CD1c-positive myeloid dendritic cell (primary cell): Measurements from ENCODE around the gene ADGRD2.

ENCODE experiments used
- DNase-seq: peaks from one replicate; pipeline ENCODE4 v3.0.0-alpha.2; 2016; ENCODE audit errors: extremely low spot score

Gene ADGRD2

DNA sequence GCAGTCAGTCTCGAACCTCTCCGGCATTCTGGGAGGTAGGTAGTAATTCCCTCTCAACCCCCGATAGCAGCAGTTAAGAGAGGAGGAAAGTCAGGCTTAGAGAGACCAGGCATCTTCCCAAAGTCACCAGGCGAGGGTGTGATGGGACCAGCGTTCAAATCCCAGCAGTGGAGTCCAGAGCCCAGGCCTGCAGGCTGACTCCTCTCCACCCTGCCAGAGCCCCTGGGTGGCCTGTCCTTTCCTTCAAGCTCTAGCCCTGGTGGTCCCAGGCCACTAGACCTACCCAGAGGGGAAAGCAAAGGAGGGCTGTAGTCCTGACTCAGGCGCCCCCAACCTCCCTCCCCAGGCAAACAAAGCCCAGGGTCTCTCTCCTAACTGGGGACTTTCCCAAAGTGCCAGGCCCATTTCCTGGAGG is 61.2 kb downstream of the ADGRD2 start:
- DNase-seq = no peak

DNA sequence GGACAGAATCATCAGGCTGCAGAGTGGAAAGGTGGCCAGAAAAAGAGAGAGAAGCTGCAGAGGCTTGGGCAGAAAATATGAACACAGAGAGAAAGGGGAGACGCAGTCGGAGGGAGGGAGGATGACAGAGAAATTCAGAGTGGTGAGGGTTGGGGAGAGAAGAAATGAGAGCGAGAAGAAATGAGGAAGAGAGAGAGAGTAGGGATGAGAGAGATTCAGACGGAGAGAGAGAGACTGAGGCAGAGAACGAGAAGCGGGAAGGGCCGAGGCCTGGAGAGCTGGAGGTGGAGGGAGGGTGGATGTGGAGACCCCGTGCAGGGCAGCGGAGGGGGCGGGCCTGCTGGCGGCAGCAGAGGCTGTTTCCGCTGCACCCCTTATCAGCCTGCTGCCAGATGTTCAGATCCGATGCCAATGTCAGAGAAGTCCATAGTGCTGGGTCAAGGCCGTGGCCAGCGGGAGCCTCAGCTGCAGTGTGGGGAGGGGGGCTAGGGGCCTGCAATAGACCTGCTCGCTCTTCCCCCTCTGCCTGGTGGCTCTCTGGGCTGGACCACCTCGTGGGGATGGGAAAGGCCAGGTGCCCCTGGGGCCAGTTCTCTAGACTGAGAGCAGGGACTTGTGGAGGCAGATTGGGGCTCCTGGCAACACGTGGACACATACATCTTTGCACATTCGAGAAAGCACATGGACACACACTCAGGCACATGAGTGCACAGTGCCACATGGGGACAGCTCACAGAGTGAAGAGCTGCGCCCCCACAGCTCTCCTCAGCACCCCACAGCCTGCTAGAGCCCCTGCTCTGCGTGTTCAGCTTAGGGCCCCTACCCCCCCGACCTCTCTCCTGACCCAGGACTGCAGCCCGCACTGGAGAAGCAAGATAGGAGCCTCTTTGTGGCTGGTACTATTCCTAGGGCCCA is 61.9 kb downstream of the ADGRD2 start:
- no peak for DNase-seq

DNA sequence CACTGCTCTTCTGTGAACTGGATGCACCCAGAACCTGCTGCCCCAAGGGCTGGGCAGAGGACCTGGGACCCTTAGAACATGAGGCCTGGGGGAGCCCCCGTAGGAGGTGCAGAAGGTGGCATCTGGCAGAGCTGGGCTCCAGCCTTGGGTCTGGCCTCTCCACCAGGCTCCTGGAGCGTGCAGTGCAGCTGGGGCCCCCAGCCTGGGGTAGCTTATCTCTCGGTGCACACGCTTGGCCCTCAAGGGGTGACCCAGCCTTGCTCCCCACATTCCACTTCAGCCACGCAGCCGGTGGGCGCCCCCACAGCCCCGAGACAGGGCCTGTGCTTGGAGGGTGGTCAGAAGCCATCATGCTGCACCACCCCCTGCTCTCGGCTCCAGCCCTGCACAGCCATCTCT is 62.6 kb downstream of the ADGRD2 start:
- no peak for DNase-seq

DNA sequence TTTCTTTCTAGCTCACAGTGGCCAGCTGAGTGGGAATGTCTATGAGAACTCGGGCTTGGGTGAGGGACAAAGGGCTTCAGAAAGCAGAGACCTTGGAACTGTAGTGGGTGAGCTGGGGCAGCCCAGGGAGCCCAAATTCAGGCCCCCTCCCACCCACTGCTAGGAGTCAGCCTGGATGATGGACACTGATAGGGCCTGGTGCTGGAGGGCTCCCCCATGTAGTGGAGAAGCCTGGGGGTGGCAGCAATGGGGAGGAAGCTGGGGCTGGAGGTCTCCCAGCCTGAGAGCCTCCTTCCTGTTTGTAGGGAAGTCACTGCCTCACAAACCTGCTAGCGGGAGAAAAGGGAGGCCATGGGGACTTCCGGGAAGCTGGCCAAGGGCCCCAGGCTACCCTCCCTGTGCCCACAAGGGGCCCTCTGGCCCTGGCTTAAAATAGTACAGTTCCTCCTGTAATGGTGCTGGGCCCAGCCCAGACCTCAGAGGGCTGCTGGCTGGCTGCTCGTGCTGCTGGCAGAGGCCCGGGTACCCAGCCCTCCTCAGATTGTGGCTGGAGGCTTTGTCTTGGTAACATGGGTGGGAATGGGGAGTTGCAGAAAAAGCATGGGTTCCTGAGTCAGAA is 63.2 kb downstream of the ADGRD2 start:
- no peak for DNase-seq

GRCh38 chr9:124514125-124514524 is 63.9 kb downstream of the ADGRD2 start:
- no peak for DNase-seq

DNA sequence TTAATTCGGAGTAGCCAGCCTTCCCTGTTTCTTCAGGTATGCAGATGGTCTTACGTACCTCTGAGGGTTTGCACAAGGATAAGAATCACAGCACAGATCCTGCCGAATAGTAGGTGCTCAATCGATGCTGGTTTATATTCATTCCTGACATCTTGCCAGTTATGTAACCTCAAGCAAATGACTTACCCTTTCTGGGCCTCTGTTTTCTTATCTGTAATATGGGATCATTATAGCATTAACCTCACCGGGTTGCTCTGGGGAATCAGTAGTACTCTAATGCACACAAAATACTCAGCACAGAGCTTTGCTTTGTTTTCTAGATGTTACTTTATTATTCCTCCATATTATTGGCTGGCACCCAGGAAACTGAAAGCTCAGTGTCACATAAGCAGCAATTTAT is 64.6 kb downstream of the ADGRD2 start:
- DNase-seq = no peak

DNA sequence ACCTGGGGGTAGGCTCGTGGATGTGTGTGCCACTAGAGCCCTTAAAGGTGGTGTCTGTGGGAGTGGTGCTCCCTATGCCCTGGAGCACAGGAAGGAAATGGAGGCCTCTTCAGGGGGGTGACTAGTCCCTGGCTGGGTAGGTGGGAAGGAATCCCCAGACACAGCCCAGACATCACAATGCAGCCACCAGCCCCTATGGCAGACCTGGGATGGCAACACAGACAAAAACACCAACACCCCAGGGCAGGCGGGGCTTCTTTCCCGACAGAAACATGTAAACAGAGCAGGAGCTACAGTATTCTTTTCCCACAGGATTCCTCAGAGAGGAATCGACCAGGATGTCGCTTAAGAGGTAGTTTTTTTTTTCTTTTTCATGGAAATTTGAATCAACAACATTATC is 67.3 kb downstream of the ADGRD2 start:
- no peak for DNase-seq

GRCh38 chr9:124518116-124518515 is 67.9 kb downstream of the ADGRD2 start:
- no peak for DNase-seq

DNA sequence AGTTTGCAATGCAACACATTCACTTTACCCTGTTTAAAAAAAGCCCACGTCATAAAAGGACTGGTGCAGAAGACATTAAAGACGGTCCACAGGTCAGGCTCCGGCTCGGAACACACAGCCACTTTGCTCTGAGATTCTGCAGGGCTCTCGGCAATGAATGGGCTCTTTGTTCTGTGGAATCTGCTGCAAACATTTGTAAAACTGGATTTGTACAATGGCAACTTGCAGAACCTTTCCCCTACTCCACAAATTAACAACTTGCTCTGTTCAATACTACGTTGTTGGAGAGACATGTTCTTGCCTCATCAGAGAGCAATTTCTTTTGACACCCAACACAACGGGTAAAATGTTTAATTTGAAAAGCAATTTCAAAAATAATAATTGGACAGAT is 70.0 kb downstream of the ADGRD2 start:
- no peak for DNase-seq

DNA sequence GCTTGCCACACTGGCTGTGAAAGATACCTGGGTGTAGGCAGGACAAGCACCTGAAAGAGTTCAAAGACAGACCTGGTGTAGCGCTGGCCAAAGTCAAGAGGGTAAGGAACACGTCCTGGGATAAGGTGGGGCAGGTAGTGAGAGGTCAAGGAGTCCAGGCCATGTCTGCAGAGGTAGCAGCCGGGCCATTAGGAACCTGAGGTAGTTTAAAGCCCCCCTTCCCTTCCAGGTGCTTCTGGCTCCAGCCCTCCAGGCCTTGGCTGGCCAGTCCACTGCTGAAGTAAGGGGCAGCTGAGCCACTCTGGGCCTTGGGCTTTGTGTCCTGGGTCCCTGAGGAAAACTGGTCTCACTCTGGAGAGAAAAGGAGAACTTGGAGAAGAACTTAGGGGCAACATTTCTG is 70.9 kb downstream of the ADGRD2 start:
- DNase-seq = no peak

- no peak for DNase-seq
Measured at GRCh38 chr9:124522121-124523098, 72.2 kb downstream of the ADGRD2 start.

- DNase-seq = no peak
Measured at GRCh38 chr9:124526174-124526573, 75.9 kb downstream of the ADGRD2 start.

GRCh38 chr9:124527781-124528180 is 77.5 kb downstream of the ADGRD2 start:
- no peak for DNase-seq
